Liver (tissue), 9 donors: ENCODE data around the gene OSBPL5. TPM values are rescaled to one million over a fixed set of nuclear protein-coding genes. Genes with fewer than 3 reads are reported as not detected.

Experiments used
- DNase-seq: peaks from one replicate; pipeline ENCODE4 v3.0.0-alpha.2; 2017; ENCODE audit warnings: low spot score
- H3K27ac ChIP-seq, 2 donors: one replicate each; pipeline ENCODE4 v1.7.0; 2013; ENCODE audit warnings: inconsistent platforms in 2 of 2, low read length in 2 of 2, control low read depth in 1 of 2, low read depth in 1 of 2, mild to moderate bottlenecking in 1 of 2
- H3K27me3 ChIP-seq, 4 donors: one replicate each; pipeline versions ENCODE4 v1.6.1 to v1.7.0; 2013; ENCODE audit warnings: low read length in 3 of 4, inconsistent platforms in 1 of 4, mild to moderate bottlenecking in 1 of 4, moderate library complexity in 1 of 4; ENCODE audit not compliant: control insufficient read depth in 4 of 4, insufficient read depth in 4 of 4
- H3K36me3 ChIP-seq, 4 donors: one replicate each; pipeline versions ENCODE4 v1.6.1 to v1.7.0; 2013; ENCODE audit warnings: low read length in 3 of 4, mild to moderate bottlenecking in 3 of 4, low read depth in 1 of 4, moderate library complexity in 1 of 4; ENCODE audit not compliant: control insufficient read depth in 4 of 4, insufficient read depth in 3 of 4
- H3K4me1 ChIP-seq, 4 donors: one replicate each; pipeline versions ENCODE4 v1.6.1 to v1.7.0; 2013; ENCODE audit warnings: low read length in 3 of 4, mild to moderate bottlenecking in 3 of 4, moderate library complexity in 1 of 4; ENCODE audit not compliant: control insufficient read depth in 4 of 4, insufficient read depth in 4 of 4
- H3K4me3 ChIP-seq, 3 donors: one replicate each; pipeline versions ENCODE4 v1.6.1 to v1.7.0; 2013; ENCODE audit warnings: low read length in 3 of 3, control low read depth in 1 of 3, low read depth in 1 of 3, mild to moderate bottlenecking in 1 of 3
- H3K9ac ChIP-seq, 2 donors: one replicate each; pipeline ENCODE4 v1.7.0; 2013; ENCODE audit warnings: low read length in 2 of 2, mild to moderate bottlenecking in 2 of 2, moderate library complexity in 2 of 2, control low read depth in 1 of 2, low read depth in 1 of 2
- H3K9me3 ChIP-seq, 4 donors: one replicate each; pipeline versions ENCODE4 v1.6.1 to v1.7.0; 2013; ENCODE audit warnings: low read length in 3 of 4; ENCODE audit not compliant: control insufficient read depth in 4 of 4
- EGR1 ChIP-seq, 2 donors: IDR thresholded peaks; 2 replicates each; pipeline ENCODE4 v1.6.1; 2016 to 2018; ENCODE audit warnings: antibody characterized with exemption in 2 of 2, low read depth in 2 of 2
- FOXA1 ChIP-seq: IDR thresholded peaks from 2 replicates; pipeline ENCODE4 v1.6.1; 2016; ENCODE audit warnings: antibody characterized with exemption
- FOXA2 ChIP-seq: IDR thresholded peaks from 2 replicates; pipeline ENCODE4 v1.6.1; 2016; ENCODE audit warnings: antibody characterized with exemption
- GABPA ChIP-seq, 2 donors: IDR thresholded peaks in 1 of 2; conservative IDR thresholded peaks in 1 of 2; 2 replicates each; pipeline ENCODE4 v1.6.1; 2016; ENCODE audit warnings: antibody characterized with exemption in 2 of 2, mild to moderate bottlenecking in 1 of 2, moderate library complexity in 1 of 2
- HNF4A ChIP-seq, 2 donors: conservative IDR thresholded peaks; 2 replicates each; pipeline ENCODE4 v1.6.1; 2016; ENCODE audit warnings: antibody characterized with exemption in 2 of 2, mild to moderate bottlenecking in 2 of 2
- HNF4G ChIP-seq: IDR thresholded peaks from 2 replicates; pipeline ENCODE4 v1.6.1; 2016; ENCODE audit warnings: antibody characterized with exemption
- JUND ChIP-seq, 2 donors: IDR thresholded peaks; 2 replicates each; pipeline ENCODE4 v1.6.1; 2016; ENCODE audit warnings: antibody characterized with exemption in 2 of 2
- NR2F2 ChIP-seq: IDR thresholded peaks from 2 replicates; pipeline ENCODE4 v1.6.1; 2016; ENCODE audit warnings: antibody characterized with exemption
- RAD21 ChIP-seq, 2 donors: IDR thresholded peaks; 2 replicates each; pipeline ENCODE4 v1.6.1; 2016; ENCODE audit warnings: antibody characterized with exemption in 2 of 2, mild to moderate bottlenecking in 2 of 2
- RXRA ChIP-seq, 2 donors: IDR thresholded peaks; 2 replicates each; pipeline ENCODE4 v1.6.1; 2017 to 2018; ENCODE audit warnings: antibody characterized with exemption in 2 of 2, mild to moderate bottlenecking in 1 of 2
- SP1 ChIP-seq: IDR thresholded peaks from 2 replicates; pipeline ENCODE4 v1.6.1; 2018; ENCODE audit warnings: antibody characterized with exemption, mild to moderate bottlenecking
- TAF1 ChIP-seq: conservative IDR thresholded peaks from 2 replicates; pipeline ENCODE4 v1.6.1; 2016; ENCODE audit warnings: antibody characterized with exemption, mild to moderate bottlenecking
- YY1 ChIP-seq: IDR thresholded peaks from 2 replicates; pipeline ENCODE4 v1.6.1; 2016; ENCODE audit warnings: antibody characterized with exemption, mild to moderate bottlenecking
- WGBS: extraction: QIAGEN DNeasy Blood & Tissue Kit; methylation state at CpG from one replicate; pipeline ENCODE4 v1.1.7; 2013; 5-methylcytosine and 5-hydroxymethylcytosine counted together
- polyA plus RNA-seq, 2 donors: library from polyadenylated mRNA; stranded (reverse) in 1 of 2; unstranded in 1 of 2; fragments of 200-250 nt in 1 of 2; fragments of >200 nt in 1 of 2; fragmentation: Nextera tagmentation in 1 of 2; extraction: Ambion mirVana in 1 of 2; gene quantifications; one replicate each; pipeline versions ENCODE4 v1.2.1 to v1.2.3, GENCODE V29; 2013 to 2015
- total RNA-seq, 2 donors: library from RNA; depleted of rRNA; stranded (reverse); fragments of >200 nt; gene quantifications; one replicate each; pipeline ENCODE4 v1.2.3, GENCODE V29; 2014
- TF ChIP-seq, protein P1 (sequence below): IDR thresholded peaks from 2 replicates; pipeline ENCODE4 v1.6.1; 2016; ENCODE audit warnings: antibody characterized with exemption
- TF ChIP-seq, protein P2 (sequence below): IDR thresholded peaks from 2 replicates; pipeline ENCODE4 v1.6.1; 2016; ENCODE audit warnings: antibody characterized with exemption
- TF ChIP-seq, protein P3 (sequence below): fragments of 150-350 bp; IDR thresholded peaks from 2 replicates; pipeline ENCODE4 v1.5.1; 2017; ENCODE audit warnings: improper control_type of control experiment, low read depth, low read length; ENCODE audit not compliant: missing input control
- TF ChIP-seq, protein P4 (sequence below): IDR thresholded peaks from 2 replicates; pipeline ENCODE4 v1.6.1; 2016; ENCODE audit warnings: antibody characterized with exemption
- donor health status: healthy.
- donor health status: healthy.
- donor health status: healthy.
- donor health status: healthy.
- donor health status: healthy.

The OSBPL5 gene
- total and polyA plus RNA-seq, 4 donors, result 0.74 to 6.2 (median 3.9) TPM

DNA sequence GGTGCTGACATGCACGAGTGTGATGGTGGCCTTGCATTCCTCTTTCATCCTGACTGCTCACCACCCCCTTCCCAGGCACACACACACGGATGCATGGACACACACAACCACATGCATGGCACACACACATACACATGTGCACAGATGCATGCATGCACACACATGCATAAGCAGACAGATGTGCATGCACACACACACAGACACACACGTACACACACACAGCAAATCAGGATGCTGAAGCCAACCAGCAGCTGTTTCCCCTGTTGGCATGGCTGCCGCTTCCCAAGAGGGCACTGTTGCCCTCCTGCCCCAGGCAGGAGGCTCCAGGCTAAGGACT is 15.3 kb downstream of the OSBPL5 start:
- Histone ChIP-seq H3K36me3 (no peaks in the 10 kb centered on the region), H3K9me3 (no peaks in the 10 kb centered on the region), H3K9ac (no peak overlapping the region), H3K4me1 (peaks cover 0 to 1% (median 0%) of the 10 kb centered on the region in 4 donors), H3K4me3 (no peak overlapping the region), H3K27me3 (no peaks in the 10 kb centered on the region), H3K27ac (no peak overlapping the region)
- 86% methylated on average over 4 of the region's 4 CpGs for WGBS
- TF ChIP-seq, protein P1, sequence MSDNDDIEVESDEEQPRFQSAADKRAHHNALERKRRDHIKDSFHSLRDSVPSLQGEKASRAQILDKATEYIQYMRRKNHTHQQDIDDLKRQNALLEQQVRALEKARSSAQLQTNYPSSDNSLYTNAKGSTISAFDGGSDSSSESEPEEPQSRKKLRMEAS, result no peak
- TF ChIP-seq GABPA (IDR thresholded peaks at IDR 0.05 in 1 of 2, conservative IDR thresholded peaks at IDR 0.05 in 1 of 2), result no peak
- TF ChIP-seq TAF1, result no peak
- no peak for TF ChIP-seq FOXA1
- TF ChIP-seq RAD21 (IDR thresholded peaks at IDR 0.05), result no peak
- no peak for TF ChIP-seq JUND (IDR thresholded peaks at IDR 0.05)
- TF ChIP-seq, protein P2, sequence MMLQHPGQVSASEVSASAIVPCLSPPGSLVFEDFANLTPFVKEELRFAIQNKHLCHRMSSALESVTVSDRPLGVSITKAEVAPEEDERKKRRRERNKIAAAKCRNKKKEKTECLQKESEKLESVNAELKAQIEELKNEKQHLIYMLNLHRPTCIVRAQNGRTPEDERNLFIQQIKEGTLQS, result no peak
- TF ChIP-seq EGR1 (IDR thresholded peaks at IDR 0.05; ENCODE audit: low read depth in 2 of 2), result no peak
- no peak for TF ChIP-seq SP1
- TF ChIP-seq RXRA (IDR thresholded peaks at IDR 0.05), result no peak
- TF ChIP-seq NR2F2, result no peak
- TF ChIP-seq, protein P3, sequence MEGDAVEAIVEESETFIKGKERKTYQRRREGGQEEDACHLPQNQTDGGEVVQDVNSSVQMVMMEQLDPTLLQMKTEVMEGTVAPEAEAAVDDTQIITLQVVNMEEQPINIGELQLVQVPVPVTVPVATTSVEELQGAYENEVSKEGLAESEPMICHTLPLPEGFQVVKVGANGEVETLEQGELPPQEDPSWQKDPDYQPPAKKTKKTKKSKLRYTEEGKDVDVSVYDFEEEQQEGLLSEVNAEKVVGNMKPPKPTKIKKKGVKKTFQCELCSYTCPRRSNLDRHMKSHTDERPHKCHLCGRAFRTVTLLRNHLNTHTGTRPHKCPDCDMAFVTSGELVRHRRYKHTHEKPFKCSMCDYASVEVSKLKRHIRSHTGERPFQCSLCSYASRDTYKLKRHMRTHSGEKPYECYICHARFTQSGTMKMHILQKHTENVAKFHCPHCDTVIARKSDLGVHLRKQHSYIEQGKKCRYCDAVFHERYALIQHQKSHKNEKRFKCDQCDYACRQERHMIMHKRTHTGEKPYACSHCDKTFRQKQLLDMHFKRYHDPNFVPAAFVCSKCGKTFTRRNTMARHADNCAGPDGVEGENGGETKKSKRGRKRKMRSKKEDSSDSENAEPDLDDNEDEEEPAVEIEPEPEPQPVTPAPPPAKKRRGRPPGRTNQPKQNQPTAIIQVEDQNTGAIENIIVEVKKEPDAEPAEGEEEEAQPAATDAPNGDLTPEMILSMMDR, result no peak
- no peak for TF ChIP-seq HNF4A (conservative IDR thresholded peaks at IDR 0.05)
- no peak for TF ChIP-seq HNF4G
- no peak for TF ChIP-seq YY1
- no peak for DNase-seq

DNA sequence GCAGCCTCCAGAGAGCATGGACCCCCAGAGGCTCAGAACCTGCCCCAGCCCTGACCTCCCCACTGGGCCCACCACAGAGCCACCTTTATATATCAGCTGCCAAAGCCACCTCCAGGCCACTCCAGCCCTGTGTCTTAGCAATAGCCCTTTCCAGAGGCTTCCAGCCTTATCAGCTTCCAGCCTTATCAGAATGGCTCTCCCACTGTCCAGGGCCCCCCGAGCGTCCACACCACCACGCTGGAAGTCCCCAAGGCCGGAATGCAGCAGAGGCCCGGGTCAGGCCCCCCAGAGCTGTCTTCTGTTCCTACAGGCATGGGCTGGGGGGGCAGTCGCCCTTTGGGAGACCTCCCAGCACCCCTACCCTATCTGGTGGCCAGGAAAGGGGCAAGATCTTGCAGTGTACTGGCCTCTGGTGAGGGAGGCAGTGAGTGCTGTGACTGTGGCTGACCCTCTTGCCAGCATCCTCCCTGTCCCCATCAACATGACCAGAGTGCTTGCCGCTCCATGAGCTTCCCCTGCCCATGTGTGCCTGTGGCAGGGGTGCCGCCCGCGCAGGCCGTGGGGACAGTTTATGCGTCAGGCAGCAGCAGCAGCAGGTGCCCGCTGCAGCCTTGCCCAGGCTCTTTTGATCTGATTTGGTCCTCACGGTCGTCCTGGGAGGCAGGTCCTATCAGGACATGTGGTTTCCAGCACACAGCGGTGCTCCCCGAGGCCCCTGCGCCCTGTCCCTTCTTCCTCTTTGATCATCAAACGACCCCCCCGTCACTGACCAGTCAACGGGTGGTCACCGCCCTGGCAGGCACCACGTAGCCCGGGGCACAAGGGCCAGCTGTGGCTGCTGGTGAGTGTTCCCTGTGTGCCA is 15.9 kb downstream of the OSBPL5 start:
- TF ChIP-seq FOXA1 (no peak), NR2F2 (no peak), HNF4A (conservative IDR thresholded peaks at IDR 0.05) (no peak), RXRA (IDR thresholded peaks at IDR 0.05) (no peak), HNF4G (no peak), FOXA2 (no peak), RAD21 (IDR thresholded peaks at IDR 0.05) (no peak)
- TF ChIP-seq, protein P4, sequence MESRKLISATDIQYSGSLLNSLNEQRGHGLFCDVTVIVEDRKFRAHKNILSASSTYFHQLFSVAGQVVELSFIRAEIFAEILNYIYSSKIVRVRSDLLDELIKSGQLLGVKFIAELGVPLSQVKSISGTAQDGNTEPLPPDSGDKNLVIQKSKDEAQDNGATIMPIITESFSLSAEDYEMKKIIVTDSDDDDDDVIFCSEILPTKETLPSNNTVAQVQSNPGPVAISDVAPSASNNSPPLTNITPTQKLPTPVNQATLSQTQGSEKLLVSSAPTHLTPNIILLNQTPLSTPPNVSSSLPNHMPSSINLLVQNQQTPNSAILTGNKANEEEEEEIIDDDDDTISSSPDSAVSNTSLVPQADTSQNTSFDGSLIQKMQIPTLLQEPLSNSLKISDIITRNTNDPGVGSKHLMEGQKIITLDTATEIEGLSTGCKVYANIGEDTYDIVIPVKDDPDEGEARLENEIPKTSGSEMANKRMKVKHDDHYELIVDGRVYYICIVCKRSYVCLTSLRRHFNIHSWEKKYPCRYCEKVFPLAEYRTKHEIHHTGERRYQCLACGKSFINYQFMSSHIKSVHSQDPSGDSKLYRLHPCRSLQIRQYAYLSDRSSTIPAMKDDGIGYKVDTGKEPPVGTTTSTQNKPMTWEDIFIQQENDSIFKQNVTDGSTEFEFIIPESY, result no peak
- TF ChIP-seq, protein P2, result no peak
- H3K27ac ChIP-seq, result no peak overlapping the region
- no peak for DNase-seq
- H3K9me3 ChIP-seq, result no peaks in the 10 kb centered on the region
- no peaks in the 10 kb centered on the region for H3K36me3 ChIP-seq
- 73% methylated on average over 24 of the region's 24 CpGs for WGBS
- no peak overlapping the region for H3K4me3 ChIP-seq
- no peaks in the 10 kb centered on the region for H3K27me3 ChIP-seq
- H3K4me1 ChIP-seq, result peaks cover 0 to 1% (median 0%) of the 10 kb centered on the region in 4 donors
- H3K9ac ChIP-seq, result no peak overlapping the region
